WTC11 (cell line): ENCODE measurements around the gene NPAS3. TPM values are rescaled to one million over a fixed set of nuclear protein-coding genes. Genes with fewer than 3 reads are reported as not detected.

Experiments used
- ATAC-seq: fragments of 200-7000 bp; cut with Tn5 transposase; 2 replicates; pipeline ENCODE4 v1.10.0; 2021; ENCODE audit warnings: mild to moderate bottlenecking, moderate library complexity
- CTCF ChIA-PET: fragments of 300-600 bp; sonication (Branson Sonifier 250); formaldehyde crosslinking; loops from one replicate; lab custom pipeline; 2021; ENCODE audit warnings: antibody characterized with exemption; lab: Charles Lee
- POLR2A ChIA-PET: fragments of 350-600 bp; sonication (Branson Sonifier 250); formaldehyde crosslinking; loops from one replicate; lab custom pipeline; 2021; ENCODE audit warnings: antibody characterized with exemption; lab: Charles Lee
- DNase-seq: peaks from one replicate; pipeline ENCODE4 v3.0.0; 2021; ENCODE audit warnings: low spot score
- H3K27ac Mint-ChIP-seq: 2 replicates; pipeline ENCODE4 v1.8.0; 2021; ENCODE audit warnings: mixed read lengths
- H3K27me3 Mint-ChIP-seq: 2 replicates; pipeline ENCODE4 v1.8.0; 2021; ENCODE audit warnings: low read depth, mild to moderate bottlenecking, moderate library complexity, mixed read lengths
- H3K36me3 Mint-ChIP-seq: 2 replicates; pipeline ENCODE4 v1.8.0; 2021; ENCODE audit warnings: mixed read lengths
- H3K4me1 Mint-ChIP-seq: 2 replicates; pipeline ENCODE4 v1.8.0; 2022; ENCODE audit warnings: mixed read lengths
- H3K4me3 Mint-ChIP-seq: 2 replicates; pipeline ENCODE4 v1.8.0; 2021; ENCODE audit warnings: mild to moderate bottlenecking, moderate library complexity, mixed read lengths
- H3K9me3 Mint-ChIP-seq: 2 replicates; pipeline ENCODE4 v1.8.0; 2021; ENCODE audit warnings: mixed read lengths
- ARID4B ChIP-seq: sonication (generic); formaldehyde crosslinking; IDR thresholded peaks from 2 replicates; pipeline ENCODE4 v1.8.0; 2023; ENCODE audit warnings: missing genetic modification reagents, mild to moderate bottlenecking, borderline replicate concordance
- ATF1 ChIP-seq: sonication (generic); formaldehyde crosslinking; IDR thresholded peaks from 2 replicates; pipeline ENCODE4 v1.8.1; 2023; ENCODE audit warnings: mild to moderate bottlenecking, moderate library complexity, missing genetic modification reagents
- ATF3 ChIP-seq: sonication (generic); formaldehyde crosslinking; conservative IDR thresholded peaks from 2 replicates; pipeline ENCODE4 v1.8.1; 2022; ENCODE audit warnings: mild to moderate bottlenecking, missing genetic modification reagents
- CBFB ChIP-seq: sonication (generic); formaldehyde crosslinking; IDR thresholded peaks from 2 replicates; pipeline ENCODE4 v1.8.1; 2022; ENCODE audit warnings: mild to moderate bottlenecking, low read depth, missing genetic modification reagents
- E2F4 ChIP-seq: sonication (generic); formaldehyde crosslinking; IDR thresholded peaks from 2 replicates; pipeline ENCODE4 v1.8.1; 2022; ENCODE audit warnings: low read depth, mild to moderate bottlenecking, moderate library complexity, missing genetic modification reagents, borderline replicate concordance
- ETV6 ChIP-seq: sonication (generic); formaldehyde crosslinking; IDR thresholded peaks from 2 replicates; pipeline ENCODE4 v1.8.1; 2022; ENCODE audit warnings: mild to moderate bottlenecking, missing genetic modification reagents
- FOXP1 ChIP-seq: sonication (generic); formaldehyde crosslinking; IDR thresholded peaks from 2 replicates; pipeline ENCODE4 v1.8.0; 2022; ENCODE audit warnings: missing genetic modification reagents, mild to moderate bottlenecking, moderate library complexity, borderline replicate concordance
- GABPB1 ChIP-seq: sonication (generic); formaldehyde crosslinking; IDR thresholded peaks from 2 replicates; pipeline ENCODE4 v1.8.1; 2023; ENCODE audit warnings: mild to moderate bottlenecking, missing genetic modification reagents
- HMGA2 ChIP-seq: fragments of 250-450 bp; sonication (Bioruptor Pico); IDR thresholded peaks from 2 replicates; pipeline ENCODE4 v1.4.0; 2021; ENCODE audit warnings: mild to moderate bottlenecking, moderate library complexity
- HMGXB4 ChIP-seq: sonication (generic); formaldehyde crosslinking; IDR thresholded peaks from 2 replicates; pipeline ENCODE4 v1.8.1; 2023; ENCODE audit warnings: mild to moderate bottlenecking, moderate library complexity, missing genetic modification reagents
- JAZF1 ChIP-seq: fragments of 250-450 bp; sonication (Bioruptor Pico); IDR thresholded peaks from 2 replicates; pipeline ENCODE4 v1.9.0; 2021; ENCODE audit warnings: moderate library complexity, mild to moderate bottlenecking, inconsistent platforms
- MAX ChIP-seq: sonication (generic); formaldehyde crosslinking; IDR thresholded peaks from 2 replicates; pipeline ENCODE4 v1.8.0; 2022; ENCODE audit warnings: mild to moderate bottlenecking, missing genetic modification reagents
- MXD4 ChIP-seq: fragments of 250-450 bp; sonication (Bioruptor Pico); IDR thresholded peaks from 2 replicates; pipeline ENCODE4 v1.8.0; 2021; ENCODE audit warnings: mild to moderate bottlenecking, moderate library complexity, borderline replicate concordance
- NFE2L1 ChIP-seq: sonication (generic); formaldehyde crosslinking; IDR thresholded peaks from 2 replicates; pipeline ENCODE4 v1.8.1; 2023; ENCODE audit warnings: missing genetic modification reagents
- RELA ChIP-seq: sonication (generic); formaldehyde crosslinking; IDR thresholded peaks from 2 replicates; pipeline ENCODE4 v1.8.1; 2022; ENCODE audit warnings: missing genetic modification reagents, mild to moderate bottlenecking, borderline replicate concordance
- SMAD3 ChIP-seq: sonication (generic); formaldehyde crosslinking; IDR thresholded peaks from 2 replicates; pipeline ENCODE4 v1.8.0; 2022; ENCODE audit warnings: missing genetic modification reagents, mild to moderate bottlenecking, borderline replicate concordance
- TEAD1 ChIP-seq: sonication (generic); formaldehyde crosslinking; IDR thresholded peaks from 2 replicates; pipeline ENCODE4 v1.8.0; 2022; ENCODE audit warnings: mild to moderate bottlenecking, missing genetic modification reagents
- ZBTB21 ChIP-seq: sonication (generic); formaldehyde crosslinking; IDR thresholded peaks from 2 replicates; pipeline ENCODE4 v1.8.1; 2023; ENCODE audit warnings: mild to moderate bottlenecking, missing genetic modification reagents, borderline replicate concordance
- ZBTB43 ChIP-seq: sonication (generic); formaldehyde crosslinking; IDR thresholded peaks from 2 replicates; pipeline ENCODE4 v1.8.1; 2023; ENCODE audit warnings: mild to moderate bottlenecking, missing genetic modification reagents
- ZNF232 ChIP-seq: sonication (generic); formaldehyde crosslinking; IDR thresholded peaks from 2 replicates; pipeline ENCODE4 v1.8.0; 2022; ENCODE audit warnings: mild to moderate bottlenecking, missing genetic modification reagents
- ZNF263 ChIP-seq: sonication (generic); formaldehyde crosslinking; IDR thresholded peaks from 2 replicates; pipeline ENCODE4 v1.8.1; 2022; ENCODE audit warnings: low read depth, mild to moderate bottlenecking, moderate library complexity, missing genetic modification reagents
- ZNF317 ChIP-seq: sonication (generic); formaldehyde crosslinking; IDR thresholded peaks from 2 replicates; pipeline ENCODE4 v1.8.1; 2023; ENCODE audit warnings: low read depth, mild to moderate bottlenecking, moderate library complexity, missing genetic modification reagents, borderline replicate concordance
- ZNF416 ChIP-seq: fragments of 250-450 bp; sonication (Bioruptor Pico); IDR thresholded peaks from 2 replicates; pipeline ENCODE4 v1.9.0; 2021; ENCODE audit warnings: mild to moderate bottlenecking, inconsistent platforms
- ZNF512 ChIP-seq: sonication (generic); formaldehyde crosslinking; IDR thresholded peaks from 2 replicates; pipeline ENCODE4 v1.8.1; 2022; ENCODE audit warnings: missing genetic modification reagents, borderline replicate concordance
- ZNF671 ChIP-seq: fragments of 250-450 bp; sonication (Bioruptor Pico); IDR thresholded peaks from 2 replicates; pipeline ENCODE4 v1.8.0; 2021; ENCODE audit warnings: mild to moderate bottlenecking
- ZSCAN18 ChIP-seq: fragments of 250-450 bp; sonication (Bioruptor Pico); IDR thresholded peaks from 2 replicates; pipeline ENCODE4 v2.1.2; 2022; ENCODE audit warnings: mild to moderate bottlenecking, moderate library complexity
- total RNA-seq: library from RNA; stranded (reverse); gene quantifications from 3 replicates; pipeline ENCODE4 v1.2.3, GENCODE V29; 2021

NPAS3 gene
- total RNA-seq, 1 experiment from 2014 or later, result 3.2 TPM

GRCh38 chr14:33098016-33098415, 159.3 kb downstream of the NPAS3 start (continued):
- TF ChIP-seq ZNF232 (no peak), FOXP1 (no peak), HMGA2 (no peak), ZBTB21 (no peak), SMAD3 (no peak), ZNF671 (CRISPR knock-in tag) (no peak), ZBTB43 (CRISPR knock-in tag) (no peak), GABPB1 (CRISPR knock-in tag) (no peak), ZNF416 (CRISPR knock-in tag) (no peak), ETV6 (CRISPR knock-in tag) (no peak), CBFB (CRISPR knock-in tag) (no peak)

GRCh38 chr14:33103489-33103888, 164.8 kb downstream of the NPAS3 start:
- H3K27ac Mint-ChIP-seq, result no peak overlapping the region
- peaks cover 5% of the 10 kb centered on the region; the same call in 1 of the 2 replicates for H3K9me3 Mint-ChIP-seq
- no peak for DNase-seq
- no peaks in the 10 kb centered on the region for H3K27me3 Mint-ChIP-seq
- TF ChIP-seq HMGXB4, result no peak
- TF ChIP-seq ZSCAN18 (CRISPR knock-in tag), result no peak
- no peak for TF ChIP-seq JAZF1
- no peak for TF ChIP-seq ATF3 (CRISPR knock-in tag)
- TF ChIP-seq MXD4 (CRISPR knock-in tag), result no peak
- no peak for TF ChIP-seq RELA (CRISPR knock-in tag)
- no peak for TF ChIP-seq MAX (CRISPR knock-in tag)
- no peak for TF ChIP-seq ZBTB21
- TF ChIP-seq ATF1 (CRISPR knock-in tag), result no peak
- TF ChIP-seq NFE2L1, result no peak
- no peak for TF ChIP-seq ZNF317 (CRISPR knock-in tag)
- TF ChIP-seq ZNF263 (CRISPR knock-in tag), result no peak
- TF ChIP-seq ZNF512 (CRISPR knock-in tag), result no peak
- TF ChIP-seq E2F4 (CRISPR knock-in tag), result no peak
- TF ChIP-seq ARID4B (CRISPR knock-in tag), result no peak
- TF ChIP-seq TEAD1 (CRISPR knock-in tag), result no peak
- no peak for TF ChIP-seq ZNF671 (CRISPR knock-in tag)
- no peaks in the 10 kb centered on the region for H3K36me3 Mint-ChIP-seq
- ChIA-PET CTCF (no interaction called here), POLR2A (no interaction called here)
- ATAC-seq, result no peak
- H3K4me1 Mint-ChIP-seq, result no peaks in the 10 kb centered on the region
- H3K4me3 Mint-ChIP-seq, result no peak overlapping the region
